ENCODE data around the gene CENPK. TPM values are rescaled to one million over a fixed set of nuclear protein-coding genes. Genes with fewer than 3 reads are reported as not detected.

The CENPK gene
- polyA plus RNA-seq, 1 donor from 2014 or later = 5.6 TPM

GRCh38 chr5:65525726-65526125, 37.2 kb downstream of the CENPK start:
- Histone ChIP-seq H3K79me2 (replicated peaks; ENCODE audit: insufficient read depth, low read length) (no peaks in the 10 kb centered on the region), H4K20me1 (ENCODE audit: insufficient read depth) (no peaks in the 10 kb centered on the region), H3K4me3 (ENCODE audit: low read length) (no peak overlapping the region), H3K27ac (ENCODE audit: low read length) (no peak overlapping the region), H3K9me3 (ENCODE audit: low read length) (no peaks in the 10 kb centered on the region), H3K9ac (ENCODE audit: low read length) (no peak overlapping the region), H2AFZ (ENCODE audit: low read depth, low read length) (no peak overlapping the region), H3F3A (ENCODE audit: insufficient read depth, low read length, poor library complexity, severe bottlenecking) (no peaks in the 10 kb centered on the region), H3K4me2 (ENCODE audit: low read length) (no peak overlapping the region), H3K36me3 (ENCODE audit: insufficient read depth, low read length) (no peaks in the 10 kb centered on the region), H3K27me3 (ENCODE audit: insufficient read depth, low read depth, low read length) (no peaks in the 10 kb centered on the region), H3K9me2 (ENCODE audit: insufficient read depth, low read length) (no peaks in the 10 kb centered on the region)
- TF ChIP-seq POLR2AphosphoS5 (IDR thresholded peaks at IDR 0.05) = no peak

DNA sequence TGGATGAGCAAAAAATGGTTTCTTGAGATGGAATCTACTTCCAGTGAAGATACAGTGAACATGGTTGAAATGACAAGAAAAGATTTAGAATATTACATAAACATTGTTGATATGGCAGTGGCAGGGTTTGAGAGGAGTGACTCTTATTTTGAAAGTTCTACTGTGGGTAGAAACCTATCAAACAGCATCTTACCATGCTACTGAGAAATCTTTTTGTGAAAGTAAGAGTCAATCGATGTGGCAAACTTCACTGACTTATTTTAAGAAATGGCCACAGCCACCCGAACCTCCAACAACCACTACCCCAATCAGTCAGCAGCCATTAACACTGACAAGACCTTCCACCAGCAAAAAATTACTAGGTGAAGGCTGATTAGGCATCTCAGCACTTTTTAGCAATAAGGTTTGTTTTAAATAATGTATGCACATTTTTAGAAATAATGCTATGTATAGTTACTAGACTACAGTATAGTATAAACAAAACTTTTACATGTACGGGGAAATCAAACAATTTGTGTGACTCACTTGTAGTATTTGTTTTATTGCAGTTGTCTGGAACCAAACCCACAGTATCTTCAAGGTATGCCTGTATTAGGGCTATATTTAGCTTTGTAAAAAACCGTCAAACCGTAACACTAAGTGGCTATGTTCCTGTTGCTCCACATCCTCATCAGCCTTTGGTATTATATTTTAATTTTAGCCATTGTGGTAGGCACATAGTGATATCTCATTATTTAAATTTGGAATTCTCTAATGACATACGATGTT, 50.6 kb downstream of the CENPK start:
- Histone ChIP-seq H3F3A (ENCODE audit: insufficient read depth, low read length, poor library complexity, severe bottlenecking) (no peaks in the 10 kb centered on the region), H3K9me3 (ENCODE audit: low read length) (no peaks in the 10 kb centered on the region), H2AFZ (ENCODE audit: low read depth, low read length) (no peak overlapping the region), H3K4me2 (ENCODE audit: low read length) (no peak overlapping the region), H3K9me2 (ENCODE audit: insufficient read depth, low read length) (no peaks in the 10 kb centered on the region), H3K27me3 (ENCODE audit: insufficient read depth, low read depth, low read length) (no peaks in the 10 kb centered on the region), H3K4me3 (ENCODE audit: low read length) (no peak overlapping the region), H4K20me1 (ENCODE audit: insufficient read depth) (no peaks in the 10 kb centered on the region), H3K9ac (ENCODE audit: low read length) (no peak overlapping the region), H3K79me2 (replicated peaks; ENCODE audit: insufficient read depth, low read length) (no peaks in the 10 kb centered on the region), H3K27ac (ENCODE audit: low read length) (no peak overlapping the region), H3K36me3 (ENCODE audit: insufficient read depth, low read length) (no peaks in the 10 kb centered on the region)
- TF ChIP-seq EZH2 (IDR thresholded peaks at IDR 0.05; ENCODE audit: borderline replicate concordance, insufficient read depth, low read length, poor library complexity, severe bottlenecking) (no peak), SMC3 (conservative IDR thresholded peaks at IDR 0.05; ENCODE audit: poor library complexity) (no peak), MXI1 (conservative IDR thresholded peaks at IDR 0.05; ENCODE audit: poor library complexity, severe bottlenecking) (no peak), POLR2AphosphoS5 (IDR thresholded peaks at IDR 0.05) (no peak), RAD21 (conservative IDR thresholded peaks at IDR 0.05) (no peak), REST (IDR thresholded peaks at IDR 0.05; ENCODE audit: borderline replicate concordance) (no peak)

DNA sequence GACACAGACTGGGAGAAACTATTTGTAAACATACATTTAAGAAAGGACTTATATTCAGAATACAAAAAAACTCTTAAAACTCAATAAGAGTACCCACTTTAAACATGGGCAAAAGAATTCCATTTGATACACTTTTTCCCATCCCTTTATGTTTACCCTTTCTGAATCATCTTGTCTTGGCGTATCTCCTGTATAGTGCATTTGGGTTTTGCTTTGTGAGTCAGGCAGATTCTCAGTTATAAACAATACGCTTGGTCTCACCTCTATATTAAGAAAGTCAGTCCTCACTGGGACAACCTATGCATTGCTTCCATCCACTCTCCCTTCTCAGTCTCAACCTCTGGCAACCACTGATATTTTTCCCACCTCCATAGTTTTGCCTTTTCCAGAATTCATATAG, 54.0 kb downstream of the CENPK start:
- Histone ChIP-seq H3K9me3 (ENCODE audit: low read length) (no peaks in the 10 kb centered on the region), H3K79me2 (replicated peaks; ENCODE audit: insufficient read depth, low read length) (no peaks in the 10 kb centered on the region), H3K9ac (ENCODE audit: low read length) (no peak overlapping the region), H3K4me2 (ENCODE audit: low read length) (no peak overlapping the region), H3F3A (ENCODE audit: insufficient read depth, low read length, poor library complexity, severe bottlenecking) (no peaks in the 10 kb centered on the region), H4K20me1 (ENCODE audit: insufficient read depth) (no peaks in the 10 kb centered on the region), H2AFZ (ENCODE audit: low read depth, low read length) (no peak overlapping the region), H3K36me3 (ENCODE audit: insufficient read depth, low read length) (no peaks in the 10 kb centered on the region), H3K27ac (ENCODE audit: low read length) (no peak overlapping the region), H3K27me3 (ENCODE audit: insufficient read depth, low read depth, low read length) (no peaks in the 10 kb centered on the region), H3K4me3 (ENCODE audit: low read length) (no peak overlapping the region), H3K9me2 (ENCODE audit: insufficient read depth, low read length) (no peaks in the 10 kb centered on the region)
- TF ChIP-seq TAF1 (IDR thresholded peaks at IDR 0.05; ENCODE audit: low read depth) (no peak), SMC3 (conservative IDR thresholded peaks at IDR 0.05; ENCODE audit: poor library complexity) (no peak), CTCF (IDR thresholded peaks at IDR 0.05; ENCODE audit: poor library complexity, severe bottlenecking) (no peak)
